GM12878 (cell line): ENCODE measurements around the gene AIP. TPM values are rescaled to one million over a fixed set of nuclear protein-coding genes. Genes with fewer than 3 reads are reported as not detected.

ENCODE experiments used
- BCL11A ChIP-seq: IDR thresholded peaks from 2 replicates; pipeline ENCODE4 v1.6.1; 2011; ENCODE audit warnings: low read depth, low read length
- CREM ChIP-seq: IDR thresholded peaks from 2 replicates; pipeline ENCODE4 v1.6.1; 2014; ENCODE audit warnings: antibody characterized with exemption, low read depth
- KDM1A ChIP-seq: fragments of 200-600 bp; sonication (generic); IDR thresholded peaks from 2 replicates; pipeline ENCODE4 v1.6.1; 2016; ENCODE audit warnings: borderline replicate concordance
- KLF5 ChIP-seq: fragments of 450-650 bp; IDR thresholded peaks from 2 replicates; pipeline ENCODE4 v1.6.1; 2014; ENCODE audit warnings: mild to moderate bottlenecking; ENCODE audit not compliant: partially characterized antibody
- NFYA ChIP-seq: IDR thresholded peaks from 2 replicates; pipeline ENCODE4 v1.6.1; 2011; ENCODE audit warnings: low read depth, mild to moderate bottlenecking, low read length, improper control_type of control experiment, borderline replicate concordance
- POLR2AphosphoS5 ChIP-seq: IDR thresholded peaks from 2 replicates; pipeline ENCODE4 v1.6.1; 2011; ENCODE audit warnings: mild to moderate bottlenecking, low read length, inconsistent platforms
- RAD51 ChIP-seq: fragments of 450-650 bp; IDR thresholded peaks from 2 replicates; pipeline ENCODE4 v1.6.1; 2016; ENCODE audit warnings: moderate library complexity, mild to moderate bottlenecking, inconsistent platforms
- YY1 ChIP-seq: IDR thresholded peaks from 2 replicates; pipeline ENCODE4 v1.6.1; 2011; ENCODE audit warnings: low read depth, mild to moderate bottlenecking, low read length
- polyA plus RNA-seq, 11 experiments: library from polyadenylated mRNA; depleted of rRNA in 4 of 11; unstranded in 6 of 11; stranded (reverse) in 5 of 11; fragments of >200 nt; fragmentation: Nextera tagmentation in 4 of 11; fragmentation: Illumina TruSeq in 1 of 11; extraction: Ambion mirVana in 4 of 11; extraction: Trizol in 1 of 11; gene quantifications; 1 replicate in 1 of 11; 2 replicates in 10 of 11; pipeline versions ENCODE4 v1.2.1 to v1.2.3, GENCODE V29; 2011 to 2016; ENCODE audit warnings: inconsistent platforms in 2 of 11, missing spikeins in 2 of 11, low read depth in 1 of 11
- total RNA-seq, 4 experiments: library from RNA; depleted of rRNA in 3 of 4; stranded (reverse); fragments of >200 nt in 3 of 4; fragmentation: Illumina TruSeq in 1 of 4; extraction: Trizol in 1 of 4; gene quantifications; 2 replicates each; pipeline versions ENCODE4 v1.2.1 to v1.2.3, GENCODE V29; 2013 to 2021
- TF ChIP-seq, protein P1 (sequence below): IDR thresholded peaks from 2 replicates; pipeline ENCODE4 v1.6.1; 2012; ENCODE audit warnings: improper control_type of control experiment, low read depth, low read length; ENCODE audit not compliant: insufficient replicate concordance
- TF ChIP-seq, protein P2 (sequence below): fragments of 450-650 bp; IDR thresholded peaks from 2 replicates; pipeline ENCODE4 v1.6.1; 2018; ENCODE audit warnings: mild to moderate bottlenecking, low read depth, moderate library complexity; ENCODE audit not compliant: partially characterized antibody
- TF ChIP-seq, protein P3 (sequence below), 3 experiments: IDR thresholded peaks in 2 of 3; conservative IDR thresholded peaks in 1 of 3; 2 replicates each; pipeline ENCODE4 v1.5.1; 2011; ENCODE audit warnings: low read depth in 3 of 3, low read length in 3 of 3, mild to moderate bottlenecking in 3 of 3, control low read depth in 2 of 3, moderate library complexity in 2 of 3, inconsistent platforms in 1 of 3, mixed read lengths in 1 of 3; ENCODE audit not compliant: control insufficient read depth in 2 of 3, insufficient read depth in 1 of 3; ENCODE audit errors: extremely low read depth in 1 of 3
- TF ChIP-seq, protein P4 (sequence below): IDR thresholded peaks from 2 replicates; pipeline ENCODE4 v1.6.1; 2011; ENCODE audit warnings: low read depth, low read length, improper control_type of control experiment, borderline replicate concordance
- TF ChIP-seq, protein P5 (sequence below): fragments of 450-650 bp; IDR thresholded peaks from 2 replicates; pipeline ENCODE4 v1.6.1; 2016; ENCODE audit warnings: mild to moderate bottlenecking

The AIP gene
- total and polyA plus RNA-seq, 10 of the 15 experiments (the other 5 are each of a cell fraction or from before 2014, with no cell fraction given), result 12.6 to 164 (median 104) TPM

DNA sequence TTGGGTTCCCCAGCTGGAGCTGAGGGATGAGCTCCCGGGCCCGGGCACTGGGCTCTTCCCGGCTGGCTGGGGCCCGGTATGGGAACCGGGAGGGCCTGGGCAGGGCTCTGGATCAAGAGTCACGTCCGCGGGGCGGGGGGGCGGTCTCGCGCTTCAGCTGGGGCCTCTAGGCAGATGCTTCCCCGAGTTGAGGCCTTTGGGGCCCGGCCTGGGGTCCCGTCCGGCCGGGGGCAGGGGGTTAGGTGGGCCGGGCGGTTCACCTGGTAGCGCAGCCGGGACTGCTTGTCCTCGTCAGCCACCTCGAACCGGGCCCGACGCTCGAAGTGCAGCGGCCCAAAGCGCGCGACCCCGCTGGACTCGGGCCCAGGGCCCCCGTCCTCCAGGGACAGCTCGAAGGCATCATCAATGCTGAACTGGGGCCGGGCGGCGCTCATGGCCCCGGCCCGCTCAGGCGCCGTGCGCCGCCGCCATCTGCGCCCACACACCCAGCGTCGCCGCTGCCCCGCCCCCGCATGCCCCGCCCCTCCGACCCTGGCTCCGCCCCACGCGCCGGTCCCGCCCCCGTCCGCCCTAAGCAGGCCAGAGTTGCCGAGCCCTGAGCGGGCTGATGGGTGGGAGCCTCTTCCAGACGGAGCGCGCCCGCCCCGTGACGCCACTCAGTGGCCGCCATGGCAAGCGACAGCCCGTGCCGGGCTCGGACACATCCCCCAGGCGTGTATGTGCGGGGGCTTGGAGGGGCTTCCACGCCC lies 13.9 kb upstream of the AIP start, which contains the start of gene TMEM134 (continued):
- TF ChIP-seq, protein P1, sequence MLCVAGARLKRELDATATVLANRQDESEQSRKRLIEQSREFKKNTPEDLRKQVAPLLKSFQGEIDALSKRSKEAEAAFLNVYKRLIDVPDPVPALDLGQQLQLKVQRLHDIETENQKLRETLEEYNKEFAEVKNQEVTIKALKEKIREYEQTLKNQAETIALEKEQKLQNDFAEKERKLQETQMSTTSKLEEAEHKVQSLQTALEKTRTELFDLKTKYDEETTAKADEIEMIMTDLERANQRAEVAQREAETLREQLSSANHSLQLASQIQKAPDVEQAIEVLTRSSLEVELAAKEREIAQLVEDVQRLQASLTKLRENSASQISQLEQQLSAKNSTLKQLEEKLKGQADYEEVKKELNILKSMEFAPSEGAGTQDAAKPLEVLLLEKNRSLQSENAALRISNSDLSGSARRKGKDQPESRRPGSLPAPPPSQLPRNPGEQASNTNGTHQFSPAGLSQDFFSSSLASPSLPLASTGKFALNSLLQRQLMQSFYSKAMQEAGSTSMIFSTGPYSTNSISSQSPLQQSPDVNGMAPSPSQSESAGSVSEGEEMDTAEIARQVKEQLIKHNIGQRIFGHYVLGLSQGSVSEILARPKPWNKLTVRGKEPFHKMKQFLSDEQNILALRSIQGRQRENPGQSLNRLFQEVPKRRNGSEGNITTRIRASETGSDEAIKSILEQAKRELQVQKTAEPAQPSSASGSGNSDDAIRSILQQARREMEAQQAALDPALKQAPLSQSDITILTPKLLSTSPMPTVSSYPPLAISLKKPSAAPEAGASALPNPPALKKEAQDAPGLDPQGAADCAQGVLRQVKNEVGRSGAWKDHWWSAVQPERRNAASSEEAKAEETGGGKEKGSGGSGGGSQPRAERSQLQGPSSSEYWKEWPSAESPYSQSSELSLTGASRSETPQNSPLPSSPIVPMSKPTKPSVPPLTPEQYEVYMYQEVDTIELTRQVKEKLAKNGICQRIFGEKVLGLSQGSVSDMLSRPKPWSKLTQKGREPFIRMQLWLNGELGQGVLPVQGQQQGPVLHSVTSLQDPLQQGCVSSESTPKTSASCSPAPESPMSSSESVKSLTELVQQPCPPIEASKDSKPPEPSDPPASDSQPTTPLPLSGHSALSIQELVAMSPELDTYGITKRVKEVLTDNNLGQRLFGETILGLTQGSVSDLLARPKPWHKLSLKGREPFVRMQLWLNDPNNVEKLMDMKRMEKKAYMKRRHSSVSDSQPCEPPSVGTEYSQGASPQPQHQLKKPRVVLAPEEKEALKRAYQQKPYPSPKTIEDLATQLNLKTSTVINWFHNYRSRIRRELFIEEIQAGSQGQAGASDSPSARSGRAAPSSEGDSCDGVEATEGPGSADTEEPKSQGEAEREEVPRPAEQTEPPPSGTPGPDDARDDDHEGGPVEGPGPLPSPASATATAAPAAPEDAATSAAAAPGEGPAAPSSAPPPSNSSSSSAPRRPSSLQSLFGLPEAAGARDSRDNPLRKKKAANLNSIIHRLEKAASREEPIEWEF, result no peak
- no peak for TF ChIP-seq KDM1A
- TF ChIP-seq KLF5, result no peak
- peak; percentile 72 for TF ChIP-seq CREM
- TF ChIP-seq, protein P2, sequence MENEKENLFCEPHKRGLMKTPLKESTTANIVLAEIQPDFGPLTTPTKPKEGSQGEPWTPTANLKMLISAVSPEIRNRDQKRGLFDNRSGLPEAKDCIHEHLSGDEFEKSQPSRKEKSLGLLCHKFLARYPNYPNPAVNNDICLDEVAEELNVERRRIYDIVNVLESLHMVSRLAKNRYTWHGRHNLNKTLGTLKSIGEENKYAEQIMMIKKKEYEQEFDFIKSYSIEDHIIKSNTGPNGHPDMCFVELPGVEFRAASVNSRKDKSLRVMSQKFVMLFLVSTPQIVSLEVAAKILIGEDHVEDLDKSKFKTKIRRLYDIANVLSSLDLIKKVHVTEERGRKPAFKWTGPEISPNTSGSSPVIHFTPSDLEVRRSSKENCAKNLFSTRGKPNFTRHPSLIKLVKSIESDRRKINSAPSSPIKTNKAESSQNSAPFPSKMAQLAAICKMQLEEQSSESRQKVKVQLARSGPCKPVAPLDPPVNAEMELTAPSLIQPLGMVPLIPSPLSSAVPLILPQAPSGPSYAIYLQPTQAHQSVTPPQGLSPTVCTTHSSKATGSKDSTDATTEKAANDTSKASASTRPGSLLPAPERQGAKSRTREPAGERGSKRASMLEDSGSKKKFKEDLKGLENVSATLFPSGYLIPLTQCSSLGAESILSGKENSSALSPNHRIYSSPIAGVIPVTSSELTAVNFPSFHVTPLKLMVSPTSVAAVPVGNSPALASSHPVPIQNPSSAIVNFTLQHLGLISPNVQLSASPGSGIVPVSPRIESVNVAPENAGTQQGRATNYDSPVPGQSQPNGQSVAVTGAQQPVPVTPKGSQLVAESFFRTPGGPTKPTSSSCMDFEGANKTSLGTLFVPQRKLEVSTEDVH, result no peak
- TF ChIP-seq, protein P3, sequence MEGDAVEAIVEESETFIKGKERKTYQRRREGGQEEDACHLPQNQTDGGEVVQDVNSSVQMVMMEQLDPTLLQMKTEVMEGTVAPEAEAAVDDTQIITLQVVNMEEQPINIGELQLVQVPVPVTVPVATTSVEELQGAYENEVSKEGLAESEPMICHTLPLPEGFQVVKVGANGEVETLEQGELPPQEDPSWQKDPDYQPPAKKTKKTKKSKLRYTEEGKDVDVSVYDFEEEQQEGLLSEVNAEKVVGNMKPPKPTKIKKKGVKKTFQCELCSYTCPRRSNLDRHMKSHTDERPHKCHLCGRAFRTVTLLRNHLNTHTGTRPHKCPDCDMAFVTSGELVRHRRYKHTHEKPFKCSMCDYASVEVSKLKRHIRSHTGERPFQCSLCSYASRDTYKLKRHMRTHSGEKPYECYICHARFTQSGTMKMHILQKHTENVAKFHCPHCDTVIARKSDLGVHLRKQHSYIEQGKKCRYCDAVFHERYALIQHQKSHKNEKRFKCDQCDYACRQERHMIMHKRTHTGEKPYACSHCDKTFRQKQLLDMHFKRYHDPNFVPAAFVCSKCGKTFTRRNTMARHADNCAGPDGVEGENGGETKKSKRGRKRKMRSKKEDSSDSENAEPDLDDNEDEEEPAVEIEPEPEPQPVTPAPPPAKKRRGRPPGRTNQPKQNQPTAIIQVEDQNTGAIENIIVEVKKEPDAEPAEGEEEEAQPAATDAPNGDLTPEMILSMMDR (IDR thresholded peaks at IDR 0.05 in 2 of 3, conservative IDR thresholded peaks at IDR 0.05 in 1 of 3; ENCODE audit: control insufficient read depth in 2 of 3, extremely low read depth in 1 of 3, insufficient read depth in 1 of 3, low read depth in 3 of 3, low read length in 3 of 3), result peak; percentile 45 to 76 (median 64)
- no peak for TF ChIP-seq NFYA
- no peak for TF ChIP-seq RAD51
- TF ChIP-seq, protein P4, sequence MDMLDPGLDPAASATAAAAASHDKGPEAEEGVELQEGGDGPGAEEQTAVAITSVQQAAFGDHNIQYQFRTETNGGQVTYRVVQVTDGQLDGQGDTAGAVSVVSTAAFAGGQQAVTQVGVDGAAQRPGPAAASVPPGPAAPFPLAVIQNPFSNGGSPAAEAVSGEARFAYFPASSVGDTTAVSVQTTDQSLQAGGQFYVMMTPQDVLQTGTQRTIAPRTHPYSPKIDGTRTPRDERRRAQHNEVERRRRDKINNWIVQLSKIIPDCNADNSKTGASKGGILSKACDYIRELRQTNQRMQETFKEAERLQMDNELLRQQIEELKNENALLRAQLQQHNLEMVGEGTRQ, result no peak
- TF ChIP-seq POLR2AphosphoS5, result peak; percentile 77; the same call in 1 of the 2 replicates
- TF ChIP-seq, protein P5, sequence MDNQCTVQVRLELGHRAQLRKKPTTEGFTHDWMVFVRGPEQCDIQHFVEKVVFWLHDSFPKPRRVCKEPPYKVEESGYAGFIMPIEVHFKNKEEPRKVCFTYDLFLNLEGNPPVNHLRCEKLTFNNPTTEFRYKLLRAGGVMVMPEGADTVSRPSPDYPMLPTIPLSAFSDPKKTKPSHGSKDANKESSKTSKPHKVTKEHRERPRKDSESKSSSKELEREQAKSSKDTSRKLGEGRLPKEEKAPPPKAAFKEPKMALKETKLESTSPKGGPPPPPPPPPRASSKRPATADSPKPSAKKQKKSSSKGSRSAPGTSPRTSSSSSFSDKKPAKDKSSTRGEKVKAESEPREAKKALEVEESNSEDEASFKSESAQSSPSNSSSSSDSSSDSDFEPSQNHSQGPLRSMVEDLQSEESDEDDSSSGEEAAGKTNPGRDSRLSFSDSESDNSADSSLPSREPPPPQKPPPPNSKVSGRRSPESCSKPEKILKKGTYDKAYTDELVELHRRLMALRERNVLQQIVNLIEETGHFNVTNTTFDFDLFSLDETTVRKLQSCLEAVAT, result peak; percentile 100
- peak; percentile 94 for TF ChIP-seq YY1
- TF ChIP-seq BCL11A, result no peak
